Suprapubic skin (tissue), 4 donors: ENCODE data around the gene SQSTM1. TPM values are rescaled to one million over a fixed set of nuclear protein-coding genes. Genes with fewer than 3 reads are reported as not detected.
"Not testable (repeated sequence)": the region's sequence is repeated elsewhere in the genome, so short reads cannot be mapped to it uniquely, and the experiment has no call there.

Source experiments
- DNase-seq, 2 donors: peaks; one replicate each; pipeline ENCODE4 v3.0.0-alpha.2; 2019; ENCODE audit warnings: low spot score in 2 of 2
- H3K27ac ChIP-seq: fragments of 200-600 bp; sonication (generic); one replicate; pipeline ENCODE4 v1.5.1; 2019
- H3K27me3 ChIP-seq: fragments of 200-600 bp; sonication (generic); one replicate; pipeline ENCODE4 v1.5.1; 2019
- H3K36me3 ChIP-seq: fragments of 200-600 bp; sonication (generic); one replicate; pipeline ENCODE4 v1.5.1; 2019
- H3K4me1 ChIP-seq: fragments of 200-600 bp; sonication (generic); one replicate; pipeline ENCODE4 v1.5.1; 2019
- H3K4me3 ChIP-seq: fragments of 200-600 bp; sonication (generic); one replicate; pipeline ENCODE4 v1.5.1; 2019; ENCODE audit warnings: mild to moderate bottlenecking
- H3K9me3 ChIP-seq: fragments of 200-600 bp; sonication (generic); one replicate; pipeline ENCODE4 v1.5.1; 2019
- CTCF ChIP-seq, 2 donors: fragments of 200-600 bp in 1 of 2; fragments of 450-650 bp in 1 of 2; sonication (generic) in 1 of 2; IDR thresholded peaks; one replicate each; pipeline ENCODE4 v1.5.1; 2016 to 2019; ENCODE audit warnings: antibody characterized with exemption in 2 of 2, mild to moderate bottlenecking in 1 of 2, moderate library complexity in 1 of 2
- EP300 ChIP-seq: sonication (generic); formaldehyde crosslinking; IDR thresholded peaks from one replicate; pipeline ENCODE4 v1.6.1; 2017; ENCODE audit warnings: antibody characterized with exemption
- POLR2A ChIP-seq, 2 donors: fragments of 450-650 bp; IDR thresholded peaks; one replicate each; pipeline ENCODE4 v1.6.1; 2017; ENCODE audit warnings: antibody characterized with exemption in 2 of 2, mild to moderate bottlenecking in 2 of 2, moderate library complexity in 2 of 2
- POLR2AphosphoS5 ChIP-seq, 3 donors: sonication (generic); formaldehyde crosslinking; IDR thresholded peaks; one replicate each; pipeline ENCODE4 v1.6.1; 2017; ENCODE audit warnings: antibody characterized with exemption in 3 of 3
- WGBS: methylation state at CpG from one replicate; pipeline ENCODE4 v1.1.5; 2018; 5-methylcytosine and 5-hydroxymethylcytosine counted together
- total RNA-seq, 4 donors: library from RNA; depleted of rRNA; stranded (reverse); fragments of >200 nt; gene quantifications; one replicate each; pipeline ENCODE4 v1.1.0, GENCODE V29; 2016

Gene SQSTM1
- total RNA-seq, 4 donors from 2014 or later = 183 to 282 (median 265) TPM

GRCh38 chr5:179870952-179871351, 50.2 kb downstream of the SQSTM1 start:
- Histone ChIP-seq H3K27me3 (no peaks in the 10 kb centered on the region), H3K27ac (no peak overlapping the region), H3K9me3 (no peaks in the 10 kb centered on the region), H3K36me3 (peaks cover 94% of the 10 kb centered on the region), H3K4me1 (peaks cover 3% of the 10 kb centered on the region), H3K4me3 (no peak overlapping the region)
- TF ChIP-seq POLR2A (IDR thresholded peaks at IDR 0.05) (no peak), CTCF (IDR thresholded peaks at IDR 0.05) (no peak), POLR2AphosphoS5 (IDR thresholded peaks at IDR 0.05) (no peak), EP300 (no peak)
- 98% methylated on average over 3 of the region's 3 CpGs for WGBS
- DNase-seq = no peak

GRCh38 chr5:179871533-179871932, 50.8 kb downstream of the SQSTM1 start:
- not testable (repeated sequence) for DNase-seq, H3K27ac ChIP-seq, H3K9me3 ChIP-seq, H3K27me3 ChIP-seq, H3K4me3 ChIP-seq, H3K4me1 ChIP-seq
- H3K36me3 ChIP-seq = peaks cover 93% of the 10 kb centered on the region
- 95% methylated on average over 8 of the region's 14 CpGs for WGBS

- no peak for TF ChIP-seq POLR2AphosphoS5 (IDR thresholded peaks at IDR 0.05)
- TF ChIP-seq POLR2A (IDR thresholded peaks at IDR 0.05) = no peak
- TF ChIP-seq EP300 = no peak
- no peak for TF ChIP-seq CTCF (IDR thresholded peaks at IDR 0.05)
- WGBS = 89% methylated on average over 8 of the region's 18 CpGs
- Histone ChIP-seq H3K4me3 (no peak overlapping the region), H3K36me3 (peaks cover 88% of the 10 kb centered on the region), H3K27me3 (no peaks in the 10 kb centered on the region), H3K9me3 (no peaks in the 10 kb centered on the region), H3K27ac (no peak overlapping the region), H3K4me1 (no peaks in the 10 kb centered on the region)
- DNase-seq = no peak
Measured at GRCh38 chr5:179872055-179872827, 51.5 kb downstream of the SQSTM1 start.

GRCh38 chr5:179872828-179873575, 52.3 kb downstream of the SQSTM1 start:
- Histone ChIP-seq H3K4me1 (no peaks in the 10 kb centered on the region), H3K9me3 (no peaks in the 10 kb centered on the region), H3K27me3 (no peaks in the 10 kb centered on the region), H3K4me3 (no peak overlapping the region), H3K36me3 (peaks cover 87% of the 10 kb centered on the region), H3K27ac (no peak overlapping the region)
- no peak for DNase-seq
- 81% methylated on average over 11 of the region's 14 CpGs for WGBS
- no peak for TF ChIP-seq EP300

- TF ChIP-seq CTCF (IDR thresholded peaks at IDR 0.05) = no peak
- no peak for TF ChIP-seq POLR2AphosphoS5 (IDR thresholded peaks at IDR 0.05)
- WGBS = 100% methylated on average over 1 of the region's 7 CpGs
- no peaks in the 10 kb centered on the region for H3K4me1 ChIP-seq
- H3K9me3 ChIP-seq = no peaks in the 10 kb centered on the region
- peaks cover 87% of the 10 kb centered on the region for H3K36me3 ChIP-seq
- H3K4me3 ChIP-seq = no peak overlapping the region
- H3K27me3 ChIP-seq = no peaks in the 10 kb centered on the region
- H3K27ac ChIP-seq = no peak overlapping the region
- DNase-seq = no peak
Measured at GRCh38 chr5:179873588-179874110, 52.9 kb downstream of the SQSTM1 start.

GRCh38 chr5:179874136-179874535, 53.4 kb downstream of the SQSTM1 start:
- peaks cover 88% of the 10 kb centered on the region for H3K36me3 ChIP-seq

More at GRCh38 chr5:179874136-179874535, 53.4 kb downstream of the SQSTM1 start:
- Histone ChIP-seq H3K4me1 (no peaks in the 10 kb centered on the region), H3K9me3 (no peaks in the 10 kb centered on the region), H3K27ac (no peak overlapping the region), H3K27me3 (no peaks in the 10 kb centered on the region), H3K4me3 (no peak overlapping the region)
- TF ChIP-seq POLR2AphosphoS5 (IDR thresholded peaks at IDR 0.05) = no peak
- TF ChIP-seq CTCF (IDR thresholded peaks at IDR 0.05) = no peak
- TF ChIP-seq POLR2A (IDR thresholded peaks at IDR 0.05) = no peak
- TF ChIP-seq EP300 = no peak
- 100% methylated on average over 2 of the region's 3 CpGs for WGBS
- no peak for DNase-seq
